SK-N-SH treated with all-trans-retinoic acid at 6 μM for 48 hours (cell line): ENCODE data around the gene ECHDC3.

Experiments
- ATAC-seq: fragments of 200-7000 bp; cut with Tn5 transposase; 3 replicates; pipeline ENCODE4 v1.9.1; 2020; ENCODE audit warnings: mild to moderate bottlenecking, moderate library complexity
- ARNTL ChIP-seq: fragments of 450-650 bp; formaldehyde crosslinking; IDR thresholded peaks from 2 replicates; pipeline ENCODE4 v1.5.0; 2020; ENCODE audit warnings: low read depth, mild to moderate bottlenecking, moderate library complexity, borderline replicate concordance
- BACH2 ChIP-seq: fragments of 250-450 bp; sonication (Bioruptor Pico); IDR thresholded peaks from 2 replicates; pipeline ENCODE4 v1.9.0; 2021; ENCODE audit warnings: mild to moderate bottlenecking, borderline replicate concordance
- CREB5 ChIP-seq: fragments of 250-450 bp; sonication (Bioruptor Pico); IDR thresholded peaks from 2 replicates; pipeline ENCODE4 v1.5.1; 2020; ENCODE audit warnings: low read depth, mild to moderate bottlenecking, moderate library complexity
- CSDC2 ChIP-seq: fragments of 250-450 bp; sonication (Bioruptor Pico); IDR thresholded peaks from 2 replicates; pipeline ENCODE4 v1.5.0; 2020; ENCODE audit warnings: mild to moderate bottlenecking, moderate library complexity
- CSRNP3 ChIP-seq: fragments of 250-450 bp; sonication (Bioruptor Pico); IDR thresholded peaks from 2 replicates; pipeline ENCODE4 v1.5.1; 2021; ENCODE audit warnings: mild to moderate bottlenecking, moderate library complexity
- ESRRG ChIP-seq: fragments of 250-450 bp; sonication (Bioruptor Pico); IDR thresholded peaks from 2 replicates; pipeline ENCODE4 v1.6.1; 2021; ENCODE audit warnings: mild to moderate bottlenecking
- GLIS3 ChIP-seq: fragments of 250-450 bp; sonication (Bioruptor Pico); IDR thresholded peaks from 2 replicates; pipeline ENCODE4 v1.5.0; 2020; ENCODE audit warnings: mild to moderate bottlenecking, moderate library complexity
- ISL1 ChIP-seq: fragments of 250-450 bp; sonication (Bioruptor Pico); IDR thresholded peaks from 2 replicates; pipeline ENCODE4 v2.1.2; 2022; ENCODE audit warnings: mild to moderate bottlenecking, moderate library complexity
- OSR1 ChIP-seq: fragments of 250-450 bp; sonication (Bioruptor Pico); IDR thresholded peaks from 2 replicates; pipeline ENCODE4 v1.8.0; 2022; ENCODE audit warnings: moderate library complexity, mild to moderate bottlenecking, inconsistent platforms
- PATZ1 ChIP-seq: fragments of 250-450 bp; sonication (Bioruptor Pico); IDR thresholded peaks from 2 replicates; pipeline ENCODE4 v1.8.0; 2020; ENCODE audit warnings: mild to moderate bottlenecking, moderate library complexity, borderline replicate concordance
- POU6F1 ChIP-seq: fragments of 250-450 bp; sonication (Bioruptor Pico); IDR thresholded peaks from 2 replicates; pipeline ENCODE4 v1.8.0; 2021; ENCODE audit warnings: low read depth, mild to moderate bottlenecking, moderate library complexity, borderline replicate concordance
- PPARA ChIP-seq: fragments of 250-450 bp; sonication (Bioruptor Pico); IDR thresholded peaks from 2 replicates; pipeline ENCODE4 v1.5.0; 2020; ENCODE audit warnings: mild to moderate bottlenecking, borderline replicate concordance
- RARB ChIP-seq: fragments of 250-450 bp; sonication (Bioruptor Pico); IDR thresholded peaks from 2 replicates; pipeline ENCODE4 v1.8.0; 2021; ENCODE audit warnings: mild to moderate bottlenecking, moderate library complexity
- SNAI2 ChIP-seq: fragments of 250-450 bp; sonication (Bioruptor Pico); IDR thresholded peaks from 2 replicates; pipeline ENCODE4 v1.5.0; 2020; ENCODE audit warnings: mild to moderate bottlenecking, moderate library complexity
- TCF4 ChIP-seq: fragments of 250-450 bp; sonication (Bioruptor Pico); IDR thresholded peaks from 2 replicates; pipeline ENCODE4 v1.8.0; 2021; ENCODE audit warnings: mild to moderate bottlenecking, moderate library complexity, borderline replicate concordance
- TOX ChIP-seq: fragments of 250-450 bp; sonication (Bioruptor Pico); IDR thresholded peaks from 2 replicates; pipeline ENCODE4 v1.8.0; 2021; ENCODE audit warnings: mild to moderate bottlenecking, moderate library complexity, borderline replicate concordance
- ZC3H10 ChIP-seq: fragments of 250-450 bp; sonication (Bioruptor Pico); IDR thresholded peaks from 2 replicates; pipeline ENCODE4 v1.5.1; 2021; ENCODE audit warnings: mild to moderate bottlenecking, moderate library complexity
- ZFP3 ChIP-seq: fragments of 250-450 bp; sonication (Bioruptor Pico); IDR thresholded peaks from 2 replicates; pipeline ENCODE4 v1.5.0; 2020; ENCODE audit warnings: mild to moderate bottlenecking, moderate library complexity
- ZFP30 ChIP-seq: fragments of 450-650 bp; formaldehyde crosslinking; IDR thresholded peaks from 2 replicates; pipeline ENCODE4 v1.5.0; 2022; ENCODE audit warnings: mild to moderate bottlenecking, moderate library complexity
- ZNF565 ChIP-seq: fragments of 450-650 bp; formaldehyde crosslinking; conservative IDR thresholded peaks from 2 replicates; pipeline ENCODE4 v1.5.0; 2020; ENCODE audit warnings: low read depth, mild to moderate bottlenecking, moderate library complexity
- ZNF70 ChIP-seq: fragments of 450-650 bp; formaldehyde crosslinking; IDR thresholded peaks from 2 replicates; pipeline ENCODE4 v1.5.0; 2020; ENCODE audit warnings: mild to moderate bottlenecking, moderate library complexity
- ZNF8 ChIP-seq: fragments of 450-650 bp; formaldehyde crosslinking; IDR thresholded peaks from 2 replicates; pipeline ENCODE4 v1.5.0; 2020; ENCODE audit warnings: mild to moderate bottlenecking, moderate library complexity

ECHDC3 gene

GRCh38 chr10:11698691-11699549 lies 43.3 kb upstream of the ECHDC3 start:
- no peak for TF ChIP-seq PATZ1
- TF ChIP-seq TOX (CRISPR knock-in tag), result no peak
- no peak for TF ChIP-seq ZNF8 (CRISPR knock-in tag)
- no peak for TF ChIP-seq OSR1
- TF ChIP-seq ZNF70 (CRISPR knock-in tag), result no peak
- no peak for TF ChIP-seq ZC3H10 (CRISPR knock-in tag)
- no peak for TF ChIP-seq TCF4 (CRISPR knock-in tag)
- no peak for TF ChIP-seq CREB5
- no peak for TF ChIP-seq ARNTL (CRISPR knock-in tag)
- no peak for TF ChIP-seq POU6F1 (CRISPR knock-in tag)
- TF ChIP-seq ZNF565 (CRISPR knock-in tag), result no peak
- no peak for TF ChIP-seq ZFP3 (CRISPR knock-in tag)
- no peak for TF ChIP-seq GLIS3 (CRISPR knock-in tag)
- TF ChIP-seq CSDC2 (CRISPR knock-in tag), result no peak
- no peak for TF ChIP-seq ISL1
- no peak for TF ChIP-seq SNAI2
- TF ChIP-seq CSRNP3 (CRISPR knock-in tag), result no peak
- TF ChIP-seq BACH2, result no peak
- TF ChIP-seq ESRRG (CRISPR knock-in tag), result no peak
- ATAC-seq, result no peak

GRCh38 chr10:11699550-11700097 lies 42.6 kb upstream of the ECHDC3 start:
- no peak for ATAC-seq
- TF ChIP-seq OSR1 (no peak), ZNF70 (CRISPR knock-in tag) (no peak), ZFP3 (CRISPR knock-in tag) (no peak), ZC3H10 (CRISPR knock-in tag) (no peak), TCF4 (CRISPR knock-in tag) (no peak), TOX (CRISPR knock-in tag) (no peak), ZFP30 (CRISPR knock-in tag) (no peak), CSDC2 (CRISPR knock-in tag) (no peak), ZNF8 (CRISPR knock-in tag) (no peak), RARB (no peak)

- no peak for ATAC-seq
- TF ChIP-seq ZFP3 (CRISPR knock-in tag) (no peak), RARB (no peak), TCF4 (CRISPR knock-in tag) (no peak), ISL1 (no peak), TOX (CRISPR knock-in tag) (no peak), ARNTL (CRISPR knock-in tag) (no peak), CSDC2 (CRISPR knock-in tag) (no peak), ZNF70 (CRISPR knock-in tag) (no peak), ZNF8 (CRISPR knock-in tag) (no peak), OSR1 (no peak), ZFP30 (CRISPR knock-in tag) (no peak), ESRRG (CRISPR knock-in tag) (no peak), GLIS3 (CRISPR knock-in tag) (no peak), ZC3H10 (CRISPR knock-in tag) (no peak), PPARA (CRISPR knock-in tag) (no peak)
Measured at GRCh38 chr10:11700539-11700938, 41.6 kb upstream of the ECHDC3 start.
